Pons (tissue), 1 donor: ENCODE results near the gene RHOV.

Source experiments
- DNase-seq: peaks from one replicate; pipeline ENCODE4 v3.0.0-alpha.2; 2016; ENCODE audit warnings: low spot score

Gene RHOV

DNA sequence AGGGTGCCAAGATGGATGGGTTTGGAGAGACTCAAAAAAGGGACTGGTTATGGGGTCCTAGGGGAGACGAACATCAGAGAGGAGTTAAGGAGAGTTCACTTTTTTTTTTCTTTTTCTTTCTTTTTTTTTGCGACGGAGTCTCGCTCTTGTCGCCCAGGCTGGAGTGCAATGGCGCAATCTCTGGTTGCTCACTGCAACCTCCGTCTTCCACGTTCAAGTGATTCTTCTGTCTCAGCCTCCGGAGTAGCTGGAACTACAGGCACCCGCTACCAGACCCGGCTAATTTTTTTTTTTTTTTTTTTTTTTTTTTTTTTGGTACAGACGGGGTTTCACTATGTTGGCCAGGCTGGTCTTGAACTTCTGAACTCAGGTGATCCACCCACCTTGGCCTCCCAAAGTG lies 29.0 kb downstream of the RHOV start:
- DNase-seq: no peak

DNA sequence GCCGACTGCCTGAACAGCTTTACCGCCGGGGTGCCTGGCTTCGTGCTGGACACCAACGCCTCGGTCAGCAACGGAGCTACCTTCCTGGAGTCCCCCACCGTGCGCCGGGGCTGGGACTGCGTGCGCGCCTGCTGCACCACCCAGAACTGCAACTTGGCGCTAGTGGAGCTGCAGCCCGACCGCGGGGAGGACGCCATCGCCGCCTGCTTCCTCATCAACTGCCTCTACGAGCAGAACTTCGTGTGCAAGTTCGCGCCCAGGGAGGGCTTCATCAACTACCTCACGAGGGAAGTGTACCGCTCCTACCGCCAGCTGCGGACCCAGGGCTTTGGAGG lies 29.4 kb downstream of the RHOV start:
- no peak for DNase-seq

DNA sequence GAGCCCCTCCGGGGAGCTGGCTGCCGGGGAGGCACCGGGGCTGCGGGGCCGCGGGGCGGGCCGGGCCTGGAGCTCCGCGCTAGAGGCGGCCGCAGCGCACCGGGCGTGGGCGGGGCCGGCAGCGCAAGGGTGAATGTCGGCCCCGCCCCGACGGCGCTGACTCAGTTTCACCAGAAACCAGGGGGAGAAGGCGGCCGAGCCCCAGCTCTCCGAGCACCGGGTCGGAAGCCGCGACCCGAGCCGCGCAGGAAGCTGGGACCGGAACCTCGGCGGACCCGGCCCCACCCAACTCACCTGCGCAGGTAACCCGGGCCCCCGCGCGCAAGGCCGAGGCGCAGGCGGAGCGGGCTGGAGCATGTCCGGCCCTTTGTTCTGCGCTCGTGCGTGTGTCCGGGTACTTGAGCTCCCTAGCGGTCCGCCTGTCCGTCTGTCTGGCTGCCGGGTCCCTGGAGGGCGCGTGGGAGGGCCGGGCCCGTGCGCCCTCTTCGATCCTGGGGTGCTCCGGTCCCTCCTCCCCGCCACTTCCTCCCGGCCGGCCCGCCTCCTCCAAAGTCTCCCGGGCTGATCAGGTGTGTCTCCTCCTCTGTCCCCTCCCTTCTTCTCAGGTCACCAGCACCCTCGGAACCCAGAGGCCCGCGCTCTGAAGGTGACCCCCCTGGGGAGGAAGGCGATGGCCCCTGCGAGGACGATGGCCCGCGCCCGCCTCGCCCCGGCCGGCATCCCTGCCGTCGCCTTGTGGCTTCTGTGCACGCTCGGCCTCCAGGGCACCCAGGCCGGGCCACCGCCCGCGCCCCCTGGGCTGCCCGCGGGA lies 29.9 kb downstream of the RHOV start, which contains the start of gene SPINT1:
Gene SPINT1, plus strand, starts transcription at position 164 of the 811 bp plus-strand sequence. Its CDS starts 507 bp downstream, at position 671.
- DNase-seq: no peak

DNA sequence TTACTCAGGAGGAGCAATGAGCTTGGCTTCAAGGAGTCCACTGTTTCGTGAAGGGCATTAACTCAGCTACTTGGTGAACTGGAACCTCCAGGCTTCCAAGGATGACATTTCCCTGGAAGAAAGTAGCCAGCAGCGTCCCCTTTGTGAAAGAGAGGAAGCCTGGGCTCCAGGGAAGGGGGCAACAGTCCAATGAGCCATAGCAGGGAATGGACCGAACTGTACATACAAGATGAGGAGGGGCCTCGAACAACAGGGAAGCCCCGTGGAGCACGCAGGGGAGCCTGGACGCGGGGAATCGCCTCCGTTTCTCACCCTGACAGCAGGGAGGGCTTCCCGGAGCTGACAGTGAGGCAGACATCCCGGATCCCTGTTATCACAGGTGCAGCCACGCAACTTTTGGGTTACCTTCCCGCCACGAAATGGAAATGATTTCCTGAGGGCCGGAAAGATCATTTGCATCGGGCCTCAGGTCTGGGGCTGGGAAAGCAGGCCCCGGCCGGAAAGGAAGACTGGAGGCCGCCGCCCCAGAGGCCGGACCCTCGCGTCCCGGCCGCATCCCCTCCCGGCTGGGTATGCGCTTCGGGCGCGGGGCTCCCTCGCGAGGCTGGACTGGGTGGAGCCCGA lies 30.7 kb downstream of the RHOV start:
- DNase-seq: no peak

DNA sequence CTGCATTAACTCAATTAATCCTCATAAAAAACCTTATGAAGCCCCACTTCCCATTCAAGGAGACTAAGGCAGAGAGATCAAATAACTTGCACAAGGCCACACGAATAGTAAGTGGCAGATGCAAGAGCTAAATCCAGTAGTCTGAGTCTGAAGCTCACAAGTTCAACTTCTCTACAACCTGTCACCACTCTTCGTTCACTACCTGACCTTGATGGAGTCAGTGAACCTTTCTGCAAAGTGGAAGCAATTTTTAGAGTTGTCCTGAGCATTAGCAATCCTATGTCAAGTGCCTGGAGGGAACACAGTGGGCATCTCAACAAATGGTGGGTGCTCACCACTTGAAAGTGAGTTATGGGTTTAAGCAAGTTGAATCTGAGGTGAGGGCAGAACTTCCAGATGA lies 32.3 kb downstream of the RHOV start:
- no peak for DNase-seq

DNA sequence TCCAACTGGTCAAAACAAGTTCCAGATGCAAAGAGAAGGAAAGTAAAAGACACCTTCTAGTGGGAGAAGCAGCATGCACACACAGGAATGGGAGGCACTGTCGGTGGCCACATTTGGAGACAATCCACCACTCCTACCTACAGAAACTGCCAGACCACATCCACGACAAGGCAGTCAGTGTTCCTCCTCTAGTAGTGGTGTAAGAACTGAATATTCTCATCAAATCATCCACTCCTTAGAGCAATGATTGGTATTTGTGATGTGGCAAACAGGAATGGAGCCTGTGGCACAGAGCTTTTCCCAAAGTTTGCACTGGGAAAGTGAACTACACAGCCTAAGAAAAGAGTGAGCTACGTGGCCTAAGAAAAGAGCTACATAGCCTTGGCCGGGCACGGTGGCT lies 35.3 kb downstream of the RHOV start:
- no peak for DNase-seq

DNA sequence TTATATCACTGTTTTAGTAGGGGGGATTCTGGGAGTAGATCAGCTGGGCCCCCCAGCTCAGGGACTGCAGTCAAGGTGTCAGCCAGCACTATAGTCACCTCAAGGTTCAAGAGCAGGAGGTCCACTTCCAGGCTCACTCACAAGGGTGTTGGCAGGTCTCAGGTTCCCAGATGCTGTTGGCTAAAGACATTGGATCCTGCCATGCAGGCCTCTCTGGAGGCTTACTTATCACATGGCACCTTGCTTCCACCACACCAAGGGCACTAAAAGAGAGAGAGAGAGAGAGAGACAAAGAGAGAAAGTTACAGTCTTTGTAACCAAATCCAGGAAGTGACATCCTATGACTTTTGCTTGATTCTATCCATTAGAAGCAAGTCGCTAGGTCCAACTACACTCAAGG lies 38.0 kb downstream of the RHOV start:
- DNase-seq: no peak

DNA sequence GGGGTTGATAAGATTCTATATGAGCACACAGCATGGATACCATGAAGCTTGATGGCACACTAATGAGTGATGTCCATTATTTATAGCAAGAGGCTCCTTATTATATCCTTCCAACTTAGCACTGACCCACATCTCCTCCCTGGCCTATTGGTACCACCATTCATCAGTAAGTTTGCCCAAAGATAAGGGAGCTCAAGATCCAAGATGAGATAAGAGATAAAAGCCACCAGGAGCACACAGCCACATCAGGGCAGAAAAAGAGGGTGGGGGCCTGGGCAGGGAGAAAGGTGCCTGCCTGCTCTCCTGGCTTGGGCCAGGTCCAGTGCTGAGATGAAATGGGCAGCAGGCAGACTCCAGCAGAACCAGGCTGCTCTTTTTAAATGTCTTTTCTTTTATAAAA lies 41.1 kb downstream of the RHOV start:
- DNase-seq: no peak

DNA sequence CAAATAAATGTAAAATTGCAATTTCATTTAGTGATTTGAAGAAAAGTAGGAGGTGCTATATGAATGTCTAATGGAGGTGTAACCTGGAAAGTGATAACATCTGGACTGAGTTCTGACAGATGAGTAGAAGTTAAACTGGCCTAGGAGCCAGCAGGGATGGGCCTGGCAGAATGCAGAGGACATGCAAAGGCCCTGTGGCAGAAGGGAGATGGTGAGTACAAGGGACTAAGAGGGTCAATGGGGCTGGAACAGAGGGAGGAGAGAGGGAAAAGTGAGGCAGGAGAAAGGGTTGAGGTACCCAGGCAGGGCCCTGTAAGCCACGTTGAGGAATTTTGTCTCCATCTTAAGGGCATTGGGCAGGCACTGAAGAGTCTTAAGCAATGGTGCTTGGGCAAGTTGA lies 42.2 kb downstream of the RHOV start:
- DNase-seq: no peak

DNA sequence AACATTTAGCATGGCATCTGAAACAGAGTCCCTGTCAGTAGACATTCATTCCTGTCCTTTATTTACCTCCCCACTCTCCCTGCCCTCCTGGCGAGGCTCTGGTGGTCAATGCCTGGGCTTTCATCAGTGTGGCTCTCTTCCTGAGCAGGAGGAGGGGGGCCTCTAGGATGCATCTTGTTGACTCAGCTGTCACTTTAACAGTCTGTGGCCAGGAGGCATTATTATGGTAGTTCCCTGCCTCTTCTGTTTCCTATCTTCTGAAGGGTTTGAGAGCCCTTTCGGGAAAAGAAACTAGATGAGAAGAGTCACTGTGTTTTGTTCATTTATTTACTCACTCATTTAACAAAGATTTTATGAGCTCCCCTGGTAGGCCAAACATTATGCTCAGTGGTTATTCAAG lies 43.1 kb downstream of the RHOV start:
- no peak for DNase-seq

DNA sequence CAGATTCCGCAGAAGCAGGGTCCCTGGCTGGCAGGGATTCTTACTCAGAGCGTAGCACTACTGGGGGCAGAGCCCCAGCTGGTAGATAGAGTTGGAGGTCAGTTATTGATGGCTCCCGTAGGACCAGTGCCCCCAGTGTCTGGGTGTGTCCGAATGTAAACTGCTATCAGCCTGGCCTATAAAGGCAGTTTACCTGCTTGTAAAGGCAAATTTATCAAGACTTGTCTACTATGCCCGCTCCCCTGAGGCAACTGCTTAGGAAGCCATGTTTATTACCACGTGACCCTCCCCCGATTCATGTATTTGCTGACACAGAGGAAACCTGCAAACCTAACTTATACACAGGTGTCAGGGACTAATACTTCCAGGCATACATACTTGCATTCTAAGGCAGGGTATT lies 44.9 kb downstream of the RHOV start:
- DNase-seq: no peak

DNA sequence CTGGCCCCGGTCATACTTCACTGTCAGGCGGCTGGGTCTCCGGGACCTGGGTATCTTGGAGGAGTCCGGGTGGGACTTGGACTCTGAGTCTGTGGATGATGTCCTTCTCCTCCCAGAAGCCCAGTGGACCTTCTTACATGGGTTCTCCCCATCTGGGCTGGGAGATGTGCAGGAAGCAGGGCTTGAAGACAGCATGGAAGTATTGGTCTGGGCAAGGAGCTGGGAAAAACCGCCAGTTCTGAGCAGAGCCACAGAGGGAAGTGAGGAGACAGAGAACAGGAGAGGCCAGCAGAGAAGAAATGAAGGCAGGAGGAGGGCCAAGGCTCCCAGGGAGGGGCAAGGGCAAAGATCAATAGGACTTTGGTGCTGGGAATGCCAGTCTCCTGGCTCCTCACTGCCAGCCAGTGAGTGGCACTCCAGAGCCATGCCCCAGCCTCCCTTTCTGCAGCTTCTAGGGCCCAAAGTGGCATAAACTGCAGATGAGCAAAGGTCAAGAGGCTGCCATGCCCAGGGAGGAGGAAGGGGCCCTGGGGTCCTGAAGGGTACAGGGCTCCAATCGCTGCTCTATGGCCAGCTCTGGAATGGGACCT lies 45.5 kb downstream of the RHOV start, which contains the start of gene PPP1R14D:
Gene PPP1R14D, minus strand, starts transcription at position 262 of the 590 bp plus-strand sequence. Its CDS starts 67 bp downstream, at position 195.
- no peak for DNase-seq

DNA sequence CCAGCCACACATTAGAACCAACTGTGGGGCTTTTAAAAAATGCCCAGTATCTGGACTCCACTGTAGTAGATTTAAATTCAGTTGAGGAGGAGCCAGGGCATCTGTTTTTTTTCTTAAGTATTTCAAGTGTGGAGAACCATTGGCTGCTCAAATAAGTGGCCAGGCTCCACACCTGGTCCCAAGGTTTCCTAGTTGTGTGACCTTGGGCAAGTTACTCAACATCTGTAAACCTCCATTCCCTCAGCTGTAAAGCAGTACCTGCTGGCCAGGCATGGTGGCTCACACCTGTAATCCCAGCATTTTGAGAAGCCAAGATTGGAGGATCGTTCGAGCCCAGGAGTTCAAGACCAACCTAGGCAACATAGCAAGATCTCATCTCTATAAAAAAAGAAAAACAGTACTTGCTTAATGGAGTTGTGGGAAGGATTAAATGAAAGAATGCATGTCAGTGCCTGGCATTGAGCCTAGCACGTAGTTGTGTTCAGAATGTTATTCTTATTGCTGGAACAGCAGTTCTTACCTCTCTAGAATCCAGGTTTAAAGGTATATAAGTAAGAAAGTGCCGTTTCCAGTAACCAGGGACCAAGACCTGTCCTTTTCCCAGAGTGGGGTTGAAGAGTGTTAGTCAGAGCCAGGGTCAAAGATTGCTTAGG lies 47.5 kb downstream of the RHOV start:
- no peak for DNase-seq

DNA sequence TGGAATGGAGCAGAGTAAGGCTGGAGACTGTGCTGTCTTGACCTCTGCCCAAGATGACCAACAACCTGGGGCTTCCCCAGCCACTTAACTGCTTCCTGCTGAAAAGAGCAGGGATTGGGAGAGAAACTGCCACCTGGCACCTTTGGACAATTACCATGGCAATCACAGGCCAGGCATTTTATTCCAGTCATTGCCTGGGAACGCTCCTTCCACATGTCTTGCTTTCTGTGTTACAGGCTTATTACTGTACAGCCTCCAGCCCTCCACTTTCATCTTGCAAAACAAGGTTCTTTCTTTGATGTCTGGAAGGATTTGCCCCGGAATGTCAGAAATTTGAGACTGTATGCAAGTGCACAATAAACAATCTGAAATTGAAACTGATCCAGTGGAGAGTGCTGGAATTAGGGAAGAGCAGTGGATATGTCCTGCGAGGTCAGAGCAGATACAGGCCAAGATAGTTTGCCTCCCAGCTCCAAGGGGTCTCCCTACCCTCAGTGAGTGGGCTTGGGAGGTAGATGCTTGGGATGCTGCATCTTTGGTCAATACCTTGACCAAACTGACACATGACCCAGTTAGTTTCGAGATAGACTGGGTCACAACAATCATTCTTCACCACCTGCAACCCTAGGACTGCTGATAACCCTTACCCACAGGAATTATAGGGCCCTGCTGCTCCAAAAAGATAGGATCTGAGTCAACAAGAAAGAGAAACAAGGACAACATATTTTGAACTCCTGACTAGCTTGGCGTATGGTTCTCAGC lies 48.2 kb downstream of the RHOV start:
- DNase-seq: no peak

DNA sequence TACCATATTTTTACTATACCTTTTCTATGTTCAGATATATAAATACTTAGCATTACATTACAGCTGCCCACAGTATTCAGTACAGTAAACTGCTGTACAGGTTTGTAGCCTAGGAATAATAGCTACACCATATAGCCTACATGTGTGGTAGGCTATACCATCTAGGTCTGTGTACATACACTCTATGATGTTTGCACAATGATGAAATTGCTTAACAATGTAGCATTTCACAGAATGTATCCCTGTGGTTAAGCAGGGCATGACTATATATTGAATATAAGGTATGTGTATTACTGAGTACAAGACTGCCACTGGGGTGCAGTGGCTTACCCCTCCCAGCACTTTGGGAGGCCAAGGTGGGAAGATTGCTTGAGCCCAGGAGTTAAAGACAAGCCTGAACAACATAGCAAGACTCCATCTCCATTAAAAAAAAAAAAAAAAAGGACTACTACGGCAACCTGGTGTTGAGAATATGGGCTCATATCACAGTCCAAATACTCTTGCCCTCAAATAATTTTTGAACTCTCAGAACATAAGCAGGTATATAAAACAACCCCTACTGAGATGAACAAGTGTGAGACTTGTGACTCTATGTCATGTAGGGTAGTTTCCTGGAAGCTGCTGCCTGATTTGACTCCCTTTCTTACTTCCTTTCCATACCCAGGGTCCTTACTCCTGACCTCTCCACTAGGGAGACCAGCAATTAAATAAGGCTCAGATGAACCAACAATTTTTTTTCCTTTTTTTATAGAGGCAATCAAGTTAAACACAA lies 50.3 kb downstream of the RHOV start:
- DNase-seq: no peak
